Astrocyte of the spinal cord (primary cell): Measurements from ENCODE around the gene TSPEAR.
"Not testable (repeated sequence)": the region's sequence is repeated elsewhere in the genome, so short reads cannot be mapped to it uniquely, and the experiment has no call there.

Experiments used
- DNase-seq: peaks from one replicate; pipeline ENCODE4 v3.0.0; 2011; ENCODE audit warnings: low read depth, low spot score
- H3K4me3 ChIP-seq: 2 replicates; pipeline ENCODE4 v1.5.1; 2011; ENCODE audit warnings: low read depth, mild to moderate bottlenecking, low read length, moderate library complexity
- in situ Hi-C: cut with HindIII; loops from 2 replicates; pipeline ENCODE4 v1.10.0; 2017; ENCODE audit warnings: low sequenced_read_pairs
- TF ChIP-seq, protein P1 (sequence below): IDR thresholded peaks from 2 replicates; pipeline ENCODE4 v1.5.1; 2012; ENCODE audit warnings: low read depth, mild to moderate bottlenecking, low read length, inconsistent platforms

TSPEAR gene

DNA sequence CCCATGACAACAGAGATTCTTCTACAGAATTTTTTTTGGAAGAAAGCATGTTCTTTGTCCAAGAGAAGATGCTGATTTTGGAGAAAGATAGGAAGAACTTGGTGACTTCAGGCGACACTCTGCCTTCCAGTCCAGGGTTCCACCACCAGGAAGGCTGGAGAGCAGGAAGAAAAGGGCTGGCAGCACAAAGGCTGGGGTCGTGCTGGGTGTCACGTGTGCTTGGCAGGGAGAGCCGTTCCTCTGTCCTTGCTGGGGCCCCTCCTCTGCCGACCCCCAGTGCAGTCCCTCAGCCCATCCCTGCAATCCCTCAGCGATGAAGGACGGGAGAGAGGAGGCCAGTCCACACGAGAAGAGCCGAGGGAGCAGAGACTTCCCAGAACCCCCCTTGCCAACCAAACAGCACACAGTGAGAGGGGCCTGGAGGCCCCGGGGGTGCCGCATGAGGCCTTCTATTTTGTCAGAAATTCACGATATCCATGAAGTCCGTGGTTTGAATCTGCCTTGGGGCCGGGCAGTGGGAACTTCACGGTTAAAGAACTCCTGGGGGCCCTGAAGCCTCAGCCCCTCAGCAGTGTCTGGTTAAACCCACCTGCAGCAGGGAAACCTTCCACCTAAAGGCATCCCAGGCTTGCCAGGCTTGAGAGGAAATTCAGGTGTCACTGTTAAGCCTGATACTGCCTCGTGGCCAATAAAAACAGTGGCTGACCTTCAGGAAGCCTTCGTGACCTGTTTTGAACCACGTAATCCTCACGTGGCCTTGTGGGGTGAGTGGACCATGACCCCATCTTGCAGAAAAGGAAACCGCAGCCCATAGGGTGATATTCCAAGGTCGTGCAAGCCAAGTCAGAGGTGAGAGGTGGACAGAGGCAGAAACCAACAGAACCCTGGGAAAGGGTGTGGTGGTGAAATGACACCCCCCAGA is 11.0 kb downstream of the TSPEAR start:
- in situ Hi-C loops, result no loop called here
- TF ChIP-seq, protein P1, sequence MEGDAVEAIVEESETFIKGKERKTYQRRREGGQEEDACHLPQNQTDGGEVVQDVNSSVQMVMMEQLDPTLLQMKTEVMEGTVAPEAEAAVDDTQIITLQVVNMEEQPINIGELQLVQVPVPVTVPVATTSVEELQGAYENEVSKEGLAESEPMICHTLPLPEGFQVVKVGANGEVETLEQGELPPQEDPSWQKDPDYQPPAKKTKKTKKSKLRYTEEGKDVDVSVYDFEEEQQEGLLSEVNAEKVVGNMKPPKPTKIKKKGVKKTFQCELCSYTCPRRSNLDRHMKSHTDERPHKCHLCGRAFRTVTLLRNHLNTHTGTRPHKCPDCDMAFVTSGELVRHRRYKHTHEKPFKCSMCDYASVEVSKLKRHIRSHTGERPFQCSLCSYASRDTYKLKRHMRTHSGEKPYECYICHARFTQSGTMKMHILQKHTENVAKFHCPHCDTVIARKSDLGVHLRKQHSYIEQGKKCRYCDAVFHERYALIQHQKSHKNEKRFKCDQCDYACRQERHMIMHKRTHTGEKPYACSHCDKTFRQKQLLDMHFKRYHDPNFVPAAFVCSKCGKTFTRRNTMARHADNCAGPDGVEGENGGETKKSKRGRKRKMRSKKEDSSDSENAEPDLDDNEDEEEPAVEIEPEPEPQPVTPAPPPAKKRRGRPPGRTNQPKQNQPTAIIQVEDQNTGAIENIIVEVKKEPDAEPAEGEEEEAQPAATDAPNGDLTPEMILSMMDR, result no peak
- no peak for DNase-seq
- H3K4me3 ChIP-seq, result no peak overlapping the region

DNA sequence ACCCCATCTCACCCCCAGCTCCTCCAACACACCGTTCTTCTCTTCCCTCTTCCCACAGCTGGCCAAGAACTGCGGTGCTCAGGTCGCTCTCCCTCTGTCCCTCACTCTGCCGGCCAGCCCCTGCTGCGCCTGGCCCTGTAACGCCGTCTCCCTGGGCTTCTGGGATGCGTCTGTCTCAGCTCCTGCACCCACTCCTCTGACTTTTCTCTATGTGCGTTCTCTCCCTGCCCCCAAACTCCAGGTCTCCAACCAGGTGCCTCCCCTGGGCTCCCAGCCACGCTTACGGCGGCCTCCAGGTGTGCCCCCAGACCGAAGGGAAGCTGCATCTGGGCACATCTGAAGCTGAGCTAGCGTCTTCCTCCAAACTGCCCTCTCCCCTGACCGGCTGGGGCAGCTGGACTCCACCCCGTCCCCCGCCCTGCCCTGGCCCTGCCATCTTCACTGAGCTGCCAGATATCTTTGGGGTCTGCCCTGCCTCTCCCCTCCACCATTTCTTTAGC is 11.8 kb downstream of the TSPEAR start:
- H3K4me3 ChIP-seq, result no peak overlapping the region
- TF ChIP-seq, protein P1, result no peak
- in situ Hi-C loops, result no loop called here
- DNase-seq, result no peak

DNA sequence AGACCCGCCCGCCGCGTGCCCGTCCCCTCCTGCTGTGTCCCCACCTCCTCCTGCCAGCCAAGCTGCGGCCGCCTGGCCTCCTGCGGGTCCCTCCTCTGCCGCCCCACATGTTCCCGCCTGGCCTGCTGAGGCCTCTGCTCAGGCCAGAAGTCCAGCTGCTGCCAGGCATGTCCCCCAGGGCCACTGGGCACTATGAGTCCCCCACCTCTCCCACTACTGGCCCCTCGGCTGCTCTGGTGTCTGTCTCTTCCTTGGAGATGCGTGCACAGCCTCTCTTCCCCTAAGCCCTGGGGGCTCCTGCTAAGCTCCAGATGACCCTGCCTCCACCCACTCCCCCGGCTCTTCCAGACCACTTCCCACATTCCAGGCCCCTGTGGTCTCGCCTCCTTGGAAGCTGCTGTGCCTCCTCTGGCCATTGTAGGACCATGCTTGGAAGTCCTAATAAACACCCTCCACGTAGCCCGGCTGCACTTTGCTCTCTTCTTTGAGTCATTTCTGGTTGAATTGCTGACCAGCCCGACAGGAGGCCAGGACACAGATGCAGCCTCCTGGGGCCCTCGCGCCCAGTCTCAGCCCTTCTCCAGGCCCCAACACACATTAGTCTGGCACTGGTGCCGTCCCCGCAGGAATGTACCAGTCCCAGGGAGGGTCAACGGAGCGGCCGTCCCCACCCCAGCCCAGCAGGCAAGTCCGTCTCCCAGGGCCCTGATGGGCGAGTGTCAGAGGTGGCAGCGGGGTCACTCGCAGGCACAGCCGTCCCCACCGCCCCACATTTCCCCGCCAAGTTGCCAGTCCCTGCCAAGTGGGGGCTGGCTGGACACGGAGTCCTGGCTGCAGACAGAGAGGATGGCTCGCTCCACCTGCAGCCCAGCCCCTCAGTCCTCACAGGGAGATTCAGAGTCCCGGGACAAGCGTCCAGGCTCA is 13.3 kb downstream of the TSPEAR start:
- in situ Hi-C loops, result no loop called here
- TF ChIP-seq, protein P1, result no peak
- DNase-seq, result peak; percentile 5
- H3K4me3 ChIP-seq, result no peak overlapping the region

DNA sequence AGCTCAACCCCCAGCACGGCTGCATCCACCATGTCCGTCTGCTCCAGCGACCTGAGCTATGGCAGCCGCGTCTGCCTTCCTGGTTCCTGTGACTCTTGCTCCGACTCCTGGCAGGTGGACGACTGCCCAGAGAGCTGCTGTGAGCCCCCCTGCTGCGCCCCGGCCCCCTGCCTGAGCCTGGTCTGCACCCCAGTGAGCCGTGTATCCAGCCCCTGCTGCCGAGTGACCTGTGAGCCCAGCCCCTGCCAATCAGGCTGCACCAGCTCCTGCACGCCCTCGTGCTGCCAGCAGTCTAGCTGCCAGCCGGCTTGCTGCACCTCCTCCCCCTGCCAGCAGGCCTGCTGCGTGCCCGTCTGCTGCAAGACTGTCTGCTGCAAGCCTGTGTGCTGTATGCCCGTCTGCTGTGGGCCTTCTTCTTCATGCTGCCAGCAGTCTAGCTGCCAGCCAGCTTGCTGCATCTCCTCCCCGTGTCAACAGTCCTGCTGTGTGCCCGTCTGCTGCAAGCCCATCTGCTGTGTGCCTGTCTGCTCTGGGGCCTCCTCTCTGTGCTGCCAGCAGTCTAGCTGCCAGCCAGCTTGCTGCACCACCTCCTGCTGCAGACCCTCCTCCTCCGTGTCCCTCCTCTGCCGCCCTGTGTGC is 14.1 kb downstream of the TSPEAR start, which contains the start of gene KRTAP10-12:
KRTAP10-12 (plus strand) TSS at position 1 of the 639 bp plus-strand sequence; CDS start at position 31, 30 bp downstream.
- in situ Hi-C loops, DNase-seq, H3K4me3 ChIP-seq: not testable (repeated sequence)

DNA sequence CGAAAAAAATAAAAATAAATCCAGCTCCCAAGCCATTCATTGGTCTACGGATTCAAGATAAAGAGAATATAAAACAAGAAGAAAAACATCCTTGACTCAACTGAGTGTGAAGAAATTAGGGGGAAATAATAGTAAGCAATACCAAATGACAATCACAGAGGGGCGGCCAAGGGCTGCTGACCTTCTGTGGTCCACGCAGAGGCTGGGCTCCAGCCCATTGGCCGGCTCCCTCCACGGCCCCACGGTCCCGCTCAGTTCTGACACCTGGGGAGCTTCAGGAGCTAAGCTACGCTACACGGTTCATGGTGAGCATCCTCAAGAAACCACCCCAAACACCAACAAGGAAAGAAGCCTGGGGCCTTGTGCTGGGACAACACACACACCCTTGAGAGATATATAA is 14.8 kb downstream of the TSPEAR start:
- H3K4me3 ChIP-seq, result no peak overlapping the region
- TF ChIP-seq, protein P1, result no peak
- DNase-seq, result no peak
- in situ Hi-C loops, result no loop called here

DNA sequence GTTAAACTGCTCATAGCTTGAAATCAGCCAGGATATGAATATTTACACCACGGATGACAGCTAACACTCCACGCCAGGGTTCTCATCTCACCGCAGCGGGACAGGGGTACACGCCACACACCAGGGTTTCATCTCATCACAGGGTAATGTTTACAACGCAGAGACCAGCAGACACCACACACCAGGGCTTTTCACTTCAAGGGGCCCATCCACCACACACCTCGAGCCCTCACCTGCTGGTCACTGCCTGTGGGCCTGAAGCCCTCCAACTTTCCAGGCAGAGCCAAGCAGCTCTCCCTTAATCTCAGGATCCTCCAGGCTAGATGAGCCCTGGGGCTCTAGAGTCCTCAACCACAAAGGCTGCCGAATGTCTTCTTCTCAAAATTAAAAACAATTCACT is 15.7 kb downstream of the TSPEAR start:
- in situ Hi-C loops, result no loop called here
- TF ChIP-seq, protein P1, result no peak
- H3K4me3 ChIP-seq, result no peak overlapping the region
- DNase-seq, result no peak
